HCT116 (cell line): ENCODE measurements around the gene ANKEF1.

Source experiments
- CTCF ChIP-seq, 3 experiments: fragments of 200-600 bp in 1 of 3; sonication (generic) in 1 of 3; IDR thresholded peaks in 2 of 3; conservative IDR thresholded peaks in 1 of 3; 2 replicates each; pipeline ENCODE4 v1.5.1; 2012 to 2017; ENCODE audit warnings: low read depth in 2 of 3, low read length in 2 of 3, antibody characterized with exemption in 1 of 3, borderline replicate concordance in 1 of 3, control low read depth in 1 of 3, mild to moderate bottlenecking in 1 of 3, mixed read lengths in 1 of 3, mixed run types in 1 of 3, moderate library complexity in 1 of 3; ENCODE audit not compliant: insufficient read depth in 1 of 3
- ELF1 ChIP-seq: IDR thresholded peaks from 2 replicates; pipeline ENCODE4 v1.6.1; 2012; ENCODE audit warnings: low read depth, borderline replicate concordance
- EZH2 ChIP-seq: fragments of 200-600 bp; sonication (generic); IDR thresholded peaks from 2 replicates; pipeline ENCODE4 v1.6.1; 2017; ENCODE audit warnings: antibody characterized with exemption, mixed run types
- POLR2A ChIP-seq: IDR thresholded peaks from 2 replicates; pipeline ENCODE4 v1.7.0; 2011; ENCODE audit warnings: borderline replicate concordance; ENCODE audit not compliant: insufficient read depth, insufficient read length; ENCODE audit errors: extremely low read depth
- POLR2AphosphoS5 ChIP-seq: IDR thresholded peaks from 2 replicates; pipeline ENCODE4 v1.6.1; 2011; ENCODE audit warnings: mild to moderate bottlenecking, low read depth, low read length, moderate library complexity
- RAD21 ChIP-seq: IDR thresholded peaks from 2 replicates; pipeline ENCODE4 v1.6.1; 2012; ENCODE audit warnings: low read depth, mild to moderate bottlenecking
- REST ChIP-seq: IDR thresholded peaks from 2 replicates; pipeline ENCODE4 v1.6.1; 2012; ENCODE audit warnings: low read depth
- SP1 ChIP-seq: IDR thresholded peaks from 2 replicates; pipeline ENCODE4 v1.6.1; 2012; ENCODE audit warnings: low read depth
- TCF7L2 ChIP-seq: IDR thresholded peaks from 2 replicates; pipeline ENCODE4 v1.7.0; 2011; ENCODE audit warnings: borderline replicate concordance, inconsistent platforms; ENCODE audit not compliant: insufficient read depth, insufficient read length; ENCODE audit errors: extremely low read depth
- YY1 ChIP-seq: IDR thresholded peaks from 2 replicates; pipeline ENCODE4 v1.6.1; 2011; ENCODE audit warnings: low read length, low read depth, moderate library complexity, mild to moderate bottlenecking; ENCODE audit not compliant: insufficient replicate concordance; ENCODE audit errors: extremely low read depth
- ZNF274 ChIP-seq: fragments of 200-500 bp; sonication (Bioruptor generic); IDR thresholded peaks from 2 replicates; pipeline ENCODE4 v1.6.1; 2014; ENCODE audit warnings: mild to moderate bottlenecking, low read depth, low read length, inconsistent platforms

DNA sequence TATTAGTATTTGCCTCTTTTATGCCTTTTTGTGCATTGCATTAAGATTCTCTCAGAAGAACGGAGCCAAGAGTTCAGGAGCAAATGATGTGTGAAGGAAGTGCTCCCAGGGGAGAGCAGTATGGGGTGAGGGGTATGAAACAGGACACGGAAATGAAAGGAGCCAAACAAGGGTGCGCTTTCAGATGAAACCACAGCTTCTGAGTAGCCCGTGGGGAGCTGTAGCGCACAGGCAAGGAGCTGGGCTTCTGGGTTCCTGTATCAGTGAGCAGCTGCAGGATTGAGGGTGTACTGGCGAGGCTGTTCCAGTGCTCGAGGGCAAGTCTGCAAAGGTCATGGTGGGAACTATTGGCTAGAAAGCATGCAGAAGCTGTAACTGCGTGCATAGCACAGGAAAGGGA lies 25.4 kb downstream of the ANKEF1 start:
- TF ChIP-seq REST (no peak), CTCF (IDR thresholded peaks at IDR 0.05 in 2 of 3, conservative IDR thresholded peaks at IDR 0.05 in 1 of 3; ENCODE audit: borderline replicate concordance in 1 of 3, insufficient read depth in 1 of 3, low read depth in 2 of 3, low read length in 2 of 3) (no peak), EZH2 (no peak), TCF7L2 (no peak), ELF1 (no peak), ZNF274 (no peak), POLR2AphosphoS5 (no peak), POLR2A (no peak), SP1 (no peak), RAD21 (no peak), YY1 (no peak)
